ENCODE data around the gene SLC35A5.

GRCh38 chr3:112594856-112595255 lies 33.0 kb downstream of the SLC35A5 start:
- TF ChIP-seq CTCF (conservative IDR thresholded peaks at IDR 0.05) (no peak), ZFX (IDR thresholded peaks at IDR 0.05) (no peak)

Data from C4-2B (cell line).